ENCODE results near the gene PELI2. TPM values are rescaled to one million over a fixed set of nuclear protein-coding genes. Genes with fewer than 3 reads are reported as not detected.

The PELI2 gene
- total and polyA plus RNA-seq, 2 donors from 2014 or later: 5.2 to 27.6 TPM

GRCh38 chr14:56270921-56271320, 152.7 kb downstream of the PELI2 start:
- H3K9me3 ChIP-seq (ENCODE audit: control insufficient read depth in 2 of 3, insufficient read depth in 1 of 3, low read length in 3 of 3): no peaks in the 10 kb centered on the region
- TF ChIP-seq CTCF (IDR thresholded peaks at IDR 0.05; ENCODE audit: borderline replicate concordance, extremely low read depth, insufficient read depth): no peak
- H3K4me1 ChIP-seq (ENCODE audit: control insufficient read depth in 2 of 3, insufficient read depth in 2 of 3, low read depth in 1 of 3, low read length in 3 of 3): no peaks in the 10 kb centered on the region
- no peak overlapping the region for H3K4me3 ChIP-seq (ENCODE audit: low read length in 3 of 3)
- DNase-seq: no peak
- H3K9ac ChIP-seq (ENCODE audit: low read length in 3 of 3): no peak overlapping the region
- FAIRE-seq: no peak
- intact Hi-C loops (cut with DNase I): no loop called here
- no peaks in the 10 kb centered on the region for H3K27me3 ChIP-seq (ENCODE audit: control insufficient read depth, insufficient read depth, low read length)
- no peak overlapping the region for H3K27ac ChIP-seq (ENCODE audit: low read depth in 2 of 2, low read length in 2 of 2)
- no peaks in the 10 kb centered on the region for H3K36me3 ChIP-seq (ENCODE audit: control insufficient read depth in 2 of 3, insufficient read depth in 3 of 3, low read length in 3 of 3)

- no peak for FAIRE-seq
Measured at GRCh38 chr14:56271970-56272369, 153.8 kb downstream of the PELI2 start.

GRCh38 chr14:56273155-56273554, 154.9 kb downstream of the PELI2 start:
- Histone ChIP-seq H3K36me3 (ENCODE audit: control insufficient read depth in 2 of 3, insufficient read depth in 3 of 3, low read length in 3 of 3) (no peaks in the 10 kb centered on the region), H3K9me3 (ENCODE audit: control insufficient read depth in 2 of 3, insufficient read depth in 1 of 3, low read length in 3 of 3) (no peaks in the 10 kb centered on the region), H3K27ac (ENCODE audit: low read depth in 2 of 2, low read length in 2 of 2) (no peak overlapping the region), H3K4me3 (ENCODE audit: low read length in 3 of 3) (no peak overlapping the region), H3K9ac (ENCODE audit: low read length in 3 of 3) (no peak overlapping the region), H3K27me3 (ENCODE audit: control insufficient read depth, insufficient read depth, low read length) (no peaks in the 10 kb centered on the region), H3K4me1 (ENCODE audit: control insufficient read depth in 2 of 3, insufficient read depth in 2 of 3, low read depth in 1 of 3, low read length in 3 of 3) (no peaks in the 10 kb centered on the region)
- no peak for TF ChIP-seq CTCF (IDR thresholded peaks at IDR 0.05; ENCODE audit: borderline replicate concordance, extremely low read depth, insufficient read depth)
- intact Hi-C loops (cut with DNase I): no loop called here
- DNase-seq (peak in 1 of 5 donors; percentile 70), FAIRE-seq (no peak)

More at GRCh38 chr14:56271970-56272369, 153.8 kb downstream of the PELI2 start:
- Histone ChIP-seq H3K27ac (ENCODE audit: low read depth in 2 of 2, low read length in 2 of 2) (no peak overlapping the region), H3K9me3 (ENCODE audit: control insufficient read depth in 2 of 3, insufficient read depth in 1 of 3, low read length in 3 of 3) (no peaks in the 10 kb centered on the region), H3K9ac (ENCODE audit: low read length in 3 of 3) (no peak overlapping the region), H3K4me1 (ENCODE audit: control insufficient read depth in 2 of 3, insufficient read depth in 2 of 3, low read depth in 1 of 3, low read length in 3 of 3) (no peaks in the 10 kb centered on the region), H3K36me3 (ENCODE audit: control insufficient read depth in 2 of 3, insufficient read depth in 3 of 3, low read length in 3 of 3) (no peaks in the 10 kb centered on the region), H3K27me3 (ENCODE audit: control insufficient read depth, insufficient read depth, low read length) (no peaks in the 10 kb centered on the region), H3K4me3 (ENCODE audit: low read length in 3 of 3) (no peak overlapping the region)
- intact Hi-C loops (cut with DNase I): no loop called here
- no peak for DNase-seq
- TF ChIP-seq CTCF (IDR thresholded peaks at IDR 0.05; ENCODE audit: borderline replicate concordance, extremely low read depth, insufficient read depth): no peak

- H3K9me3 ChIP-seq (ENCODE audit: control insufficient read depth in 2 of 3, insufficient read depth in 1 of 3, low read length in 3 of 3): no peaks in the 10 kb centered on the region
- FAIRE-seq (no peak), DNase-seq (no peak)
- no peak overlapping the region for H3K9ac ChIP-seq (ENCODE audit: low read length in 3 of 3)
- H3K27ac ChIP-seq (ENCODE audit: low read depth in 2 of 2, low read length in 2 of 2): no peak overlapping the region
- H3K27me3 ChIP-seq (ENCODE audit: control insufficient read depth, insufficient read depth, low read length): no peaks in the 10 kb centered on the region
- no peak overlapping the region for H3K4me3 ChIP-seq (ENCODE audit: low read length in 3 of 3)
- no peaks in the 10 kb centered on the region for H3K4me1 ChIP-seq (ENCODE audit: control insufficient read depth in 2 of 3, insufficient read depth in 2 of 3, low read depth in 1 of 3, low read length in 3 of 3)
- no peaks in the 10 kb centered on the region for H3K36me3 ChIP-seq (ENCODE audit: control insufficient read depth in 2 of 3, insufficient read depth in 3 of 3, low read length in 3 of 3)
- no peak for TF ChIP-seq CTCF (IDR thresholded peaks at IDR 0.05; ENCODE audit: borderline replicate concordance, extremely low read depth, insufficient read depth)
- intact Hi-C loops (cut with DNase I): no loop called here
Measured at GRCh38 chr14:56273951-56274350, 155.7 kb downstream of the PELI2 start.

All from kidney (tissue), 14 donors.